HepG2 (cell line): Measurements from ENCODE around the gene IQCC.

ENCODE experiments used
- BRF2 ChIP-seq: sonication (generic); formaldehyde crosslinking; IDR thresholded peaks from 2 replicates; pipeline ENCODE4 v1.8.1; 2022; ENCODE audit warnings: mild to moderate bottlenecking, missing genetic modification reagents
- CTCF ChIP-seq: sonication (generic); formaldehyde crosslinking; IDR thresholded peaks from 2 replicates; pipeline ENCODE4 v1.5.0; 2020; ENCODE audit warnings: mild to moderate bottlenecking, missing genetic modification reagents, moderate library complexity
- EZH2 ChIP-seq: conservative IDR thresholded peaks from 2 replicates; pipeline ENCODE4 v1.6.1; 2012; ENCODE audit warnings: mild to moderate bottlenecking, low read depth, low read length, moderate library complexity
- KMT2A ChIP-seq: sonication (generic); formaldehyde crosslinking; IDR thresholded peaks from 2 replicates; pipeline ENCODE4 v1.4.0; 2020; ENCODE audit warnings: missing genetic modification reagents
- ZBTB40 ChIP-seq, 2 experiments: fragments of 450-650 bp in 1 of 2; sonication (generic) in 1 of 2; formaldehyde crosslinking in 1 of 2; IDR thresholded peaks; 2 replicates each; pipeline versions ENCODE4 v1.6.1 to v1.8.0; 2016 to 2022; ENCODE audit warnings: antibody characterized with exemption in 1 of 2, mild to moderate bottlenecking in 1 of 2, missing genetic modification reagents in 1 of 2
- ZFP62 ChIP-seq: sonication (generic); formaldehyde crosslinking; IDR thresholded peaks from 2 replicates; pipeline ENCODE4 v1.4.0; 2020; ENCODE audit warnings: missing genetic modification reagents
- ZNF33A ChIP-seq: sonication (generic); formaldehyde crosslinking; IDR thresholded peaks from 2 replicates; pipeline ENCODE4 v1.5.1; 2020; ENCODE audit warnings: missing genetic modification reagents, mild to moderate bottlenecking, moderate library complexity, borderline replicate concordance
- ZNF776 ChIP-seq: sonication (generic); formaldehyde crosslinking; IDR thresholded peaks from 2 replicates; pipeline ENCODE4 v1.4.0; 2020; ENCODE audit warnings: mild to moderate bottlenecking, missing genetic modification reagents
- ZSCAN22 ChIP-seq: sonication (generic); formaldehyde crosslinking; IDR thresholded peaks from 2 replicates; pipeline ENCODE4 v1.4.0; 2020; ENCODE audit warnings: mild to moderate bottlenecking, missing genetic modification reagents

- TF ChIP-seq ZNF776 (CRISPR knock-in tag): no peak
- no peak for TF ChIP-seq KMT2A (CRISPR knock-in tag)
- no peak for TF ChIP-seq BRF2 (CRISPR knock-in tag)
- no peak for TF ChIP-seq ZSCAN22 (CRISPR knock-in tag)
- no peak for TF ChIP-seq ZFP62 (CRISPR knock-in tag)
- TF ChIP-seq ZNF33A (CRISPR knock-in tag): no peak
- no peak for TF ChIP-seq ZBTB40 (IDR thresholded peaks at IDR 0.05)
- TF ChIP-seq ZBTB40 (CRISPR knock-in tag; IDR thresholded peaks at IDR 0.05): no peak
- TF ChIP-seq EZH2: no peak
- TF ChIP-seq CTCF (CRISPR knock-in tag): no peak
Observed at GRCh38 chr1:32224285-32224684, 18.8 kb downstream of the IQCC start.
